GM19351 (cell line): ENCODE measurements around the gene TSPAN4.
A peak's percentile ranks its signal among the peaks of the same experiment; 100 is the strongest.

Source experiments
- ATAC-seq: cut with Tn5 transposase; IDR thresholded peaks from one replicate; pipeline ENCODE4 v1.9.1; 2021; ENCODE audit warnings: mild to moderate bottlenecking, moderate library complexity; ENCODE audit not compliant: unreplicated experiment

Gene TSPAN4

DNA sequence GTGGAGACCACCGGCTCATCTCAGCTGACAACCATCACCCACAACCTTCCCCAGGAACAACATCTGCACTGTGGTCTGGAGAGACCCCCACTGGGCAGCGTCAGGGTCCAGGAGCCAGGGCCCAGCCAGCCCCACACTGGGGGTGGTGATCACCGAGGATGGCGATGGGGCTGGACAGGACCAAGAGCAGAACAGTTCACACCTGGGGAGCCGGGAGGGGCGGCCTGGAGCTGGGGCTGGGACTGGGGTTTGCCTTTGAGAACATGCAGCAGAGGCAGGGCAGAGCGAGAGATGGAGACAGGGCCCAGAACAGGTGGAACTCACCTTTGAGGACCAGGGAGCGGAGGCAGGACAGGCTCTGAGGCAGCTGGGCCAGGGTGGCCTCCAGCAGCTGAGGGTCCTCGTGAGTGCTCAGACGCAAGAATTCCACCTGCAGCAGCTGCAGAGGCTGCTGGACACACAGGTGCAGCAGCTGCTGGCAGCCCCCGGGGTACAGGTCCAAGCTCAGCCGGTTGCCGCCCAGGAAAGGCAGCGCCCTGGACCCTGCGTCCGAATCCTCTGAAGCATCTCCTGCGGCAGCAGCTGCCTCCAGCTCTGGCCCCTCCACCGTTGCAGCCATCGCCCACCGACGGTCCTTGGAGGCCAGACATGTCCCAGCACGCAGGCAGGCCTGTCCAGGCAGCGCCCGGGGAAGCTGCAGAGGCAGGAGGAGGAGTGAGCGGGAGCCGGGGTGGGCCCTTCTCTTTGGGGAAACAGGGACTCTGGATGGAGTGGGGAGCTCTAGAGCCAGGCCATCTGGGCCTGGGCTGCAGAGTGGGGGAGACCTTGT is 38.7 kb upstream of the TSPAN4 start:
- ATAC-seq, result no peak

GRCh38 chr11:804599-804964 is 38.1 kb upstream of the TSPAN4 start:
- ATAC-seq, result no peak

- no peak for ATAC-seq
Observed at GRCh38 chr11:808427-809286, 34.0 kb upstream of the TSPAN4 start.

GRCh38 chr11:809287-810039 is 33.2 kb upstream of the TSPAN4 start, which contains the start of gene RPLP2:
Gene RPLP2 (plus strand): TSS chr11:809967. CDS start chr11:810235, 268 bp downstream.
- ATAC-seq, result peak; percentile 72

DNA sequence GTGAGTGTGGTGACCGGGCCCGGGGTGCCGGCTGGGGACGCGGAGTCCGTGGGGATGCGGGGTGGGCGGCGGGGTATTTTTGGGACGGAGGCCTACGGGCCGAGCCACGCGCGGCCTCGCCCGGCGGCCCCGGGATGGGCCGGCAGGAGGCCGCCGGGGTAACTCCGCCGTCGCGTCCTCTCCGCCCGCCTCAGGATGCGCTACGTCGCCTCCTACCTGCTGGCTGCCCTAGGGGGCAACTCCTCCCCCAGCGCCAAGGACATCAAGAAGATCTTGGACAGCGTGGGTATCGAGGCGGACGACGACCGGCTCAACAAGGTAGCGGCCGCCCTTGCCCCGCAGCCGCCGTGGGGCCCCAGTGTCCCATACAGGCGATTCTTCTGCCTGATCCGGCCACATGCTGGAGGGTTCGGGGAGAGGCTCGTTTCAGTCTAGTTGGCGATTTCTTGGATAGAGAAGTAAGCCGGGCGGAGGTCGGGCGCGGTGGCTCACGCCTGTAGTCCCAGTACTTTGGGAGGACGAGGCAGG is 32.5 kb upstream of the TSPAN4 start:
- ATAC-seq, result peak; percentile 4

DNA sequence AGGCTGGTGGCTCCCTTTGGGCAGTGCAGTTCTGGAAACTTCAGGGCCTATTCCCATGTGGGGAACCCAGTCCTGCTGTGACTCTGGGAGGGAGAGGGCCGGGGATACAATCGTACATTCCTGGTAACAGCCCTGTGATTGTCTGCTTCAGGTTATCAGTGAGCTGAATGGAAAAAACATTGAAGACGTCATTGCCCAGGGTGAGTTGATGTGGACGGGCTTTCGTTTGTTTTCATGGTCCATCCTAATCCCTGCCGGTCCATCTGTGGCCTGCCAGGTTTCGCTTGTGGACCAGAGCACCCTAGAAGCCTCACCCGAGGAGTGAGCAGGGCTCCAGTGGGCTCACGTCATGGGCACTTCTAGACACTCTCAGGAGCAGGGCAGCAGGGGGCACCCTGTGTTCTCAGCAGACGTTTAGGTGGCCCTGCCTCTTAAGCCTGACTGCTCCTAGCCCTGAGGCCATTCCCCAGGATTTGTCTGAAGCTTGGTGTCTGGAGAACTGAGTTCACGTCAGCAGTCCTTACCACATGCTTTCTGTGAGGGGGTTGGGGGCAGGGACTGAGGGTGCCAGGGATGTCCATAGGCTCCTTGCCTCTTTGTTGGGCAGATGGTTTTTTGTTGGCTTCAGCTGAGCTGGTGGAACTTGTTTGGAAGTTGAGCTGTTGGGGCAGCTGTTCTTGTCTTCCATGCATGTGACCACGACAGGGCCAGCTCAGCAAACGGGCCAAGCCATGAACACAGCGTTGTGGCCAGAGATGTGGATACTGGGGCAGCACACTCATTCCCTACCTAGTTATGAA is 31.0 kb upstream of the TSPAN4 start:
- ATAC-seq, result no peak

GRCh38 chr11:812390-812789 is 30.3 kb upstream of the TSPAN4 start:
- no peak for ATAC-seq

GRCh38 chr11:813072-813455 is 29.6 kb upstream of the TSPAN4 start:
- ATAC-seq, result no peak

DNA sequence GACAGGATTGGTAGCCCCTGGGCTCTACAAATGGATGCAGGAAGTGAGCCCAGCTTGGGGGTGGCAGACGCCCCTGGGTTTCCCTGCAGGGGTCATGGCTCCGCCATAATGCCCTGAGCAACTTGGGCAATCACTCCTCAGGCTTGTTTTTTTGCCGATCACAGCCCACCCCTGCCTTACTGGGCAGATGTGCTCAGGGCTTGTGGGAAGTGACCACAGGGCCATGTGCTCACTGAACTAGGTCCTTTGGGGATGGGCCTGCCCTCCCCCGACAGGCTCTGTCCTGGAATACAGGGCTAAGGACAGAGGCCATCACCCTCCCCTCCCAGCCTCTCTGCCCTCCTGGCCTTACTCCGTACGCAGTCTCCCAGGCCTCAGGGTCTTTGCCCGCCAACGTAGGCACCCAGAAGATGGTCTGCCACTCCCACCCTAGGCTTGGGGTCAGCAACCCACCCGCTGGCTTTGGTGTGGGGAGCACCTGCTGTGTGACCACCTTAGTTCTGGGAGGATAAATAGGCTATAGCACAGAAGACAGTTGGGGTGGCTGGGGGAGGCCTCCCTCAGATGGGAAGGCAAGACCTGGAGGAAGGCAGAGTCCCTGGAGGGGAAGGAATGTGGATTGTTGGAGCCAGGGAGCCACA is 29.1 kb upstream of the TSPAN4 start:
- no peak for ATAC-seq

DNA sequence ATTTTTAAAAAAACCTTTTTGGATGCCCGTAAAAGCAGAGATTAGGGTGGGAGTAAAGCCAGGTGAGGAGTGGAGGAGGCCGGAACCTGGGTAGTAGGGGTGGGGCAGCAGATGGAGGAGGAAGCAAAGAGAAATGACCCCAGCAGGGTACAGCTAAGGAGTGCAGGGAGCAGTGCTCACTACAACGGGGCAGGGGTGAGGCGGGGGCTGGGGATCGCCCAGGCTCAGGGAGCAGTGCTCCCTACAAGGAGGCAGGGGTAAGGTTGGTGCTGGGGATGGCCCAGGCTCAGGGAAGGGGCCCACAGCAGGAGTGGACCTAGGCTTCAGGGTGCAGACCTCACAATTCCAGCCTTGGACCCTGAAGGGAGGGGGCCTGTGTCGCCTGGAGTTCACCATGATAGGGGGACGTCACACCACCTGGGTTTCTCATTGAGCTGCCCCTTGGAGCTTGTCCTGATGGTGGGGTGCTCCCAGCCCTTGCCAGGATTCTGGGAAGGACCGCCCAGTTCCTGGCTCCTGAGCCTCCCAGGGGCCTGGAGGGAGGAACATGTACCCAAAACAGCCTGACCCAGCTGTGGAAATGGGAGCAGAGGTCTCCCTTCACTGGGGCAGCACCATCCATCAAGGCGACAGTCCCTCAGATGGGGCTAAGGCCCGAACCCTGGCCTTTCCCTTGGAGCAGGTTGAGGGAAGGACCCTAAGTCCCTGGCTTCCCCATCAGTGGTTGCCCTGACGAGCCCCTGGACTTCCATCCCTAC is 26.8 kb upstream of the TSPAN4 start:
- ATAC-seq, result no peak

DNA sequence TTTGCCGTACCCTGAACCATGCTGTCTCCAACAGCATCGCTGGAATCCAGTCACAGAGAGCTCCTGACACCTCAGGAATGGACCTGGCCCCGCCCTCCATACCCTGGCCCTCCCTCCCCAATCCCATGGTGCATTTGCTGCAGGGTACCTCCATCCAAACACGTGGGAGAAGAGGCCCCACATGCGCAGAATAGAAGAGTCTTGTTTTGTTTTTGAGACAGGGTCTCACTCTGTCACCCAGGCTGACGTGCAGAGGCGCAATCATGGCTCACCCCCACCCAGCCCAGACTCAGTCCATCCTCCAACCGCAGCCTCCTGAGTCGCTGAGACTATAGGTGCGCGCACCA is 26.2 kb upstream of the TSPAN4 start:
- no peak for ATAC-seq

DNA sequence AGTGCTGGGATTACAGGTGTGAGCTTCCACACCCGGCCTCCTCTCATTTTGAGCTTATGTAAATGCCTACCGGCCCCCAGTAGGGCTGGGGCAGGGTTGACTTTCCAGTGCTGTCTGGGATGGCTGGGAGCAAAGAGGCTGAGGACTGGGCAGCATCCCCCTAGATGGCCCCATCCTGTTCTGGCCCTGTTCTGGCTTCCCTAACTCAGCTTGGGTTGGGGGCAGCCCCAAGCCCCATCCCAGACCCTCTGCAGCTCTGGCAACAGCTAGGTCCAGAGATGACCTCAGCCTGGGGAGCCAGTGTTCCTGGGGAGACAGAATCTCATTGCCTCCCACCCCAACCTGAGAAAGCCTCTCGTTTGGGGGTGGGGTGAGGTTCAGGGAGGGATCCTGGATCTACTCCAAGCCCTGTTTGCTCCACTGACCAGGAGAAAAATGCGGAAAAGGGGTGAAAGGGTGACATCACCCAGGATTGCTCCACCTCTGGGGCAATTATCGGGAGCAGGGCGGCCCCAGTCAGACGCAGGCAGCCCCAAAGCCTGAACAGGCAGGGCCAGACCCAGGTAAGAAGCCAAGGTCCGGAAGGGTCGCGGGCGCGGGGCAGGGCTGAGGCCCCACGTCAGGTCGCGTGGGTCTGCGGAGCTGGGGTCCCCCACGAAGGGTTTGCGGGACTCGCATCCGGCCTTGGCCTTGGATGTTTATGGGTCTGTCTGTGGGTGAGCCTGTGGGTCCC is 24.1 kb upstream of the TSPAN4 start, which contains the start of gene PNPLA2:
PNPLA2 (plus strand) TSS at position 519 of the 733 bp plus-strand sequence. CDS start 805 bp downstream, outside the sequence.
- ATAC-seq, result no peak

GRCh38 chr11:819129-819931 is 23.3 kb upstream of the TSPAN4 start:
- peak; percentile 70 for ATAC-seq

DNA sequence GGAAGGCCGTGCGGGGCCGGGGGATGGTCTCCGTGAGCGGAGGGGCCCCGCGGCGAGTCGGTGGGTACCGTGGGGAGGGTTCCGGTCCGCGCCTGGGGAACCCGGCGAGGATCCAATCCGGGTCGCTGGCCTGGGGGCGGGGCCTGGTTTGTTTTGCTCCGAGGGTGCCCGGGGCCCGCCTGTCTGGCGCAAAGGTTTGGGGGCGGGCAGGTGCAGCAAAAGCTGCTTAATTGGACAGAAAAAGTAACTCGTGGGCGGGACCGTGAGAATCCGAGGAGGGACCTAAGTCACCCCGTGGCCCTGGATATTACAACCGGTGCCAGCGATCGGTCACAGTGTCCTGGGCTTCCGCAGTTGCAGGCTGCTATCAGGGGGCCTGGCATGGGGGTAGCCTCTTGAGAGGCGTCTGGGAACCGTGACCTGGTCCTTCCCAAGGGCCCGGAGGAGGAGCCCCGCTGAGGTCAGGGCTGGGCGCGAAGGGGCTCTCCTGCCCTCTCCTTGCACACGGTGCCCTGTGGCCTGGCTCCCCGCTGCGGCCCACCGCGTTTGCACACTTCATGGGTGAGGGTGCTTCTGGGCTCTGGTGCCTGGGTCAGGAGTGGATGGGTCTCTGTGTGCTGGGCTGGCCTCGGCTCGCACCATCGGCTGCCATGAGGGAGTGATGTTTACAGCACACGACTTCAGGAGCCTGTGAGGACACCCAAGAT is 22.6 kb upstream of the TSPAN4 start:
- ATAC-seq, result peak; percentile 68

GRCh38 chr11:820655-821511 is 21.8 kb upstream of the TSPAN4 start:
- ATAC-seq, result no peak
